Mesothelial cell of epicardium (in vitro differentiated cells): Measurements from ENCODE around the gene HSP90AA1. TPM values are rescaled to one million over a fixed set of nuclear protein-coding genes. Genes with fewer than 3 reads are reported as not detected.
"Not testable (repeated sequence)": the region's sequence is repeated elsewhere in the genome, so short reads cannot be mapped to it uniquely, and the experiment has no call there.

Experiments
- DNase-seq, 2 experiments: peaks; one replicate each; pipeline ENCODE4 v3.0.0; 2021; ENCODE audit warnings: low spot score in 2 of 2; ENCODE audit not compliant: unreplicated experiment in 2 of 2
- H3K27ac Mint-ChIP-seq: 2 replicates; pipeline ENCODE4 v1.8.0; 2021; ENCODE audit warnings: mixed read lengths
- H3K27me3 Mint-ChIP-seq: 2 replicates; pipeline ENCODE4 v1.8.0; 2021; ENCODE audit warnings: low read depth, mixed read lengths
- H3K36me3 Mint-ChIP-seq: 2 replicates; pipeline ENCODE4 v1.8.0; 2021; ENCODE audit warnings: mixed read lengths
- H3K4me1 Mint-ChIP-seq: 2 replicates; pipeline ENCODE4 v1.8.0; 2021; ENCODE audit warnings: mixed read lengths
- H3K4me3 Mint-ChIP-seq: 2 replicates; pipeline ENCODE4 v1.8.0; 2021; ENCODE audit warnings: mild to moderate bottlenecking, moderate library complexity, mixed read lengths
- H3K9me3 Mint-ChIP-seq: 2 replicates; pipeline ENCODE4 v1.8.0; 2021; ENCODE audit warnings: mixed read lengths
- total RNA-seq: library from RNA; stranded (reverse); gene quantifications from 3 replicates; pipeline ENCODE4 v1.2.1, GENCODE V29; 2021
- TF ChIP-seq, protein P1 (sequence below): fragments of 200-600 bp; sonication (generic); IDR thresholded peaks from one replicate; pipeline ENCODE4 v1.5.0; 2021; ENCODE audit warnings: antibody characterized with exemption; ENCODE audit not compliant: unreplicated experiment

The HSP90AA1 gene
- total RNA-seq, 1 donor from 2014 or later = 325 TPM

DNA sequence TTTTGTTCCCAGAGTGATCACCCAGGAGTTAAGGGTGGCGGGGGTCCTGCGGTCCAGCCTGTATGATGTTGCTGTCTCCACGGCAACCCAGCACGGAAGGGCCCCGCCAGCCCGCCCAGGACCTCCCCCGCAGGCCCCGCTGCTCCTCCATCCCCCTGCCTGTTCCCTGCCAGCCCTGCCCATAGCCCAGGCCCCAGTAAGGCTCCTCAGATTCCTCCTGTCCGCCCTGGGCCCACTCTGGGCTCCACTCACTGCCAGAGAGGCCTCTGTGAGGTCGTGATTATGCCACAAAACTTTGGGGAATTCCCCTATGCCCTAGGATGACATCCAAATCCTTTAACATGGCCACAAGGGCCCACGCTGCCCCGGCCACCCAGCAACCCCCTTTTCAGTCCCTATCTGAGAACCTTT is 20.8 kb downstream of the HSP90AA1 start:
- Mint-ChIP-seq H3K4me3 (no peak overlapping the region), H3K4me1 (peaks cover 10% of the 10 kb centered on the region), H3K36me3 (no peaks in the 10 kb centered on the region), H3K27me3 (no peaks in the 10 kb centered on the region), H3K9me3 (no peaks in the 10 kb centered on the region), H3K27ac (no peak overlapping the region)
- TF ChIP-seq, protein P1, sequence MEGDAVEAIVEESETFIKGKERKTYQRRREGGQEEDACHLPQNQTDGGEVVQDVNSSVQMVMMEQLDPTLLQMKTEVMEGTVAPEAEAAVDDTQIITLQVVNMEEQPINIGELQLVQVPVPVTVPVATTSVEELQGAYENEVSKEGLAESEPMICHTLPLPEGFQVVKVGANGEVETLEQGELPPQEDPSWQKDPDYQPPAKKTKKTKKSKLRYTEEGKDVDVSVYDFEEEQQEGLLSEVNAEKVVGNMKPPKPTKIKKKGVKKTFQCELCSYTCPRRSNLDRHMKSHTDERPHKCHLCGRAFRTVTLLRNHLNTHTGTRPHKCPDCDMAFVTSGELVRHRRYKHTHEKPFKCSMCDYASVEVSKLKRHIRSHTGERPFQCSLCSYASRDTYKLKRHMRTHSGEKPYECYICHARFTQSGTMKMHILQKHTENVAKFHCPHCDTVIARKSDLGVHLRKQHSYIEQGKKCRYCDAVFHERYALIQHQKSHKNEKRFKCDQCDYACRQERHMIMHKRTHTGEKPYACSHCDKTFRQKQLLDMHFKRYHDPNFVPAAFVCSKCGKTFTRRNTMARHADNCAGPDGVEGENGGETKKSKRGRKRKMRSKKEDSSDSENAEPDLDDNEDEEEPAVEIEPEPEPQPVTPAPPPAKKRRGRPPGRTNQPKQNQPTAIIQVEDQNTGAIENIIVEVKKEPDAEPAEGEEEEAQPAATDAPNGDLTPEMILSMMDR = no peak
- DNase-seq = no peak

GRCh38 chr14:102064590-102064989 is 22.3 kb downstream of the HSP90AA1 start:
- H3K9me3 Mint-ChIP-seq, H3K36me3 Mint-ChIP-seq, H3K27me3 Mint-ChIP-seq, H3K4me3 Mint-ChIP-seq, DNase-seq: not testable (repeated sequence)
- Mint-ChIP-seq H3K27ac (peak overlapping the region; percentile 43), H3K4me1 (peaks cover 10% of the 10 kb centered on the region)

- TF ChIP-seq, protein P1 = no peak
- peaks cover 10% of the 10 kb centered on the region for H3K4me1 Mint-ChIP-seq
- no peaks in the 10 kb centered on the region for H3K27me3 Mint-ChIP-seq
- no peaks in the 10 kb centered on the region for H3K9me3 Mint-ChIP-seq
- no peaks in the 10 kb centered on the region for H3K36me3 Mint-ChIP-seq
- H3K4me3 Mint-ChIP-seq = no peak overlapping the region
- peak overlapping the region; percentile 58 for H3K27ac Mint-ChIP-seq
- DNase-seq = no peak
Measured at GRCh38 chr14:102063808-102064429, 22.9 kb downstream of the HSP90AA1 start.

- Mint-ChIP-seq H3K27me3 (no peaks in the 10 kb centered on the region), H3K4me1 (peaks cover 10% of the 10 kb centered on the region), H3K36me3 (no peaks in the 10 kb centered on the region), H3K27ac (peak overlapping the region; percentile 58), H3K4me3 (no peak overlapping the region), H3K9me3 (no peaks in the 10 kb centered on the region)
- peak; percentile 47 to 69 for DNase-seq
- TF ChIP-seq, protein P1 = peak; percentile 35
Measured at GRCh38 chr14:102063109-102063807, 23.6 kb downstream of the HSP90AA1 start.

DNA sequence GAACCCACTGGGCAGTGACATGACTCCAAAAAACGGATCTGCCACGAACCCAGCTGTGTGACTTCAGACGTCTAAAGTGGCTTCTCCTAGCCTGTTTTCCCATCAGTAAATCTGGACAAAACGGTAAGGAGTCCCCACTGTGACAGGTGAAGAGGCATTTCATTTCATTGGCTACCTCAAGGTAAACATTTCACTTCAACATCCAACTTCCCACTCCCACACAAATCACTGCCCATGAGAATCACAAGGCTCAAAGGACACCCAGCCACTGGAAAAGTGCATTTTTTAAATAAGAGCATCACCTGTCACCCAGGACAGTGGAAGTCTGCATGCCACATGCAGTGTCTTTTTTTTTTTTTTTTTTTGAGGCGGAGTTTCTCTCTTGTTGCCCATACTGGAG is 27.9 kb downstream of the HSP90AA1 start:
- Mint-ChIP-seq H3K27me3 (no peaks in the 10 kb centered on the region), H3K36me3 (peaks cover 10% of the 10 kb centered on the region)

DNA sequence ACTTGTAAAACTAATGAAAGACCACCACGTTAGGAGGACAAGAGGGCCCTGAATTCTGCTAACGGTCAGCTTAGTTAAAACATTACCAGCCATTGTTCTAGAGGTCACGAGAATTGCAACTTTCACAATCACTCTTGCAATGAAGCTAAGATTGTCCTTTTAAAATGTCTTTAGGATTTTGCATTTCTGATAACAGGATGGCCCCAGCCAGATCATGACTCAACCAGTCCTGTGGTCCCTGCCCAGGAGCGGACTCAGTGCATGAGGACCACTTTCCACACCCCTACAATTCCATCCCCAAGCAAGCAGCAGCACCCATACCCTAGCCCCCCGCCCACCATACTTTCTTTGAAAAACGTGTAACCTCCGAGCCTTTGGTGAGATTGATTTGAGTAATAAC is 28.7 kb downstream of the HSP90AA1 start:
- Mint-ChIP-seq H3K27ac (no peak overlapping the region), H3K4me3 (no peak overlapping the region), H3K27me3 (no peaks in the 10 kb centered on the region), H3K9me3 (no peaks in the 10 kb centered on the region), H3K4me1 (peaks cover 24% of the 10 kb centered on the region), H3K36me3 (peaks cover 10% of the 10 kb centered on the region)
- TF ChIP-seq, protein P1 = no peak
- DNase-seq = no peak

More for the DNA sequence above, 27.9 kb downstream of the HSP90AA1 start:
- no peaks in the 10 kb centered on the region for H3K9me3 Mint-ChIP-seq
- TF ChIP-seq, protein P1 = no peak
- no peak overlapping the region for H3K27ac Mint-ChIP-seq
- no peak overlapping the region for H3K4me3 Mint-ChIP-seq
- no peak for DNase-seq
- peaks cover 28% of the 10 kb centered on the region for H3K4me1 Mint-ChIP-seq
